Neutrophil (primary cell): ENCODE data around the gene CCDC54.

Experiments used
- H3K27ac ChIP-seq: fragments of 200-600 bp; sonication (generic); 2 replicates; pipeline ENCODE4 v1.5.1; 2016; ENCODE audit warnings: mild to moderate bottlenecking, moderate library complexity
- H3K27me3 ChIP-seq: fragments of 200-600 bp; sonication (generic); 2 replicates; pipeline ENCODE4 v1.6.0; 2016; ENCODE audit warnings: mild to moderate bottlenecking
- H3K36me3 ChIP-seq: fragments of 200-600 bp; sonication (generic); 2 replicates; pipeline ENCODE4 v1.5.1; 2017
- H3K4me1 ChIP-seq, 2 experiments: fragments of 200-600 bp in 1 of 2; sonication (generic) in 1 of 2; 1 replicate in 1 of 2; 2 replicates in 1 of 2; pipeline versions ENCODE4 v1.5.1 to v1.6.1; 2013 to 2016; ENCODE audit warnings: low read depth in 1 of 2, low read length in 1 of 2, mild to moderate bottlenecking in 1 of 2, moderate library complexity in 1 of 2; ENCODE audit not compliant: control insufficient read depth in 1 of 2, insufficient read depth in 1 of 2
- H3K4me3 ChIP-seq, 2 experiments: fragments of 200-600 bp in 1 of 2; sonication (generic) in 1 of 2; 1 replicate in 1 of 2; 2 replicates in 1 of 2; pipeline ENCODE4 v1.5.1; 2013 to 2016; ENCODE audit warnings: low read depth in 1 of 2, low read length in 1 of 2, mild to moderate bottlenecking in 1 of 2, moderate library complexity in 1 of 2
- H3K9me3 ChIP-seq: fragments of 200-600 bp; sonication (generic); 2 replicates; pipeline ENCODE4 v1.5.1; 2016
- TF ChIP-seq, protein P1 (sequence below): fragments of 200-600 bp; sonication (generic); IDR thresholded peaks from 2 replicates; pipeline ENCODE4 v1.5.1; 2016; ENCODE audit warnings: antibody characterized with exemption

Gene CCDC54

GRCh38 chr3:107346564-107346963, 30.7 kb upstream of the CCDC54 start:
- H3K36me3 ChIP-seq, result no peaks in the 10 kb centered on the region
- H3K4me1 ChIP-seq, result no peaks in the 10 kb centered on the region
- H3K4me3 ChIP-seq, result no peak overlapping the region
- no peaks in the 10 kb centered on the region for H3K9me3 ChIP-seq
- H3K27ac ChIP-seq, result no peak overlapping the region
- TF ChIP-seq, protein P1, sequence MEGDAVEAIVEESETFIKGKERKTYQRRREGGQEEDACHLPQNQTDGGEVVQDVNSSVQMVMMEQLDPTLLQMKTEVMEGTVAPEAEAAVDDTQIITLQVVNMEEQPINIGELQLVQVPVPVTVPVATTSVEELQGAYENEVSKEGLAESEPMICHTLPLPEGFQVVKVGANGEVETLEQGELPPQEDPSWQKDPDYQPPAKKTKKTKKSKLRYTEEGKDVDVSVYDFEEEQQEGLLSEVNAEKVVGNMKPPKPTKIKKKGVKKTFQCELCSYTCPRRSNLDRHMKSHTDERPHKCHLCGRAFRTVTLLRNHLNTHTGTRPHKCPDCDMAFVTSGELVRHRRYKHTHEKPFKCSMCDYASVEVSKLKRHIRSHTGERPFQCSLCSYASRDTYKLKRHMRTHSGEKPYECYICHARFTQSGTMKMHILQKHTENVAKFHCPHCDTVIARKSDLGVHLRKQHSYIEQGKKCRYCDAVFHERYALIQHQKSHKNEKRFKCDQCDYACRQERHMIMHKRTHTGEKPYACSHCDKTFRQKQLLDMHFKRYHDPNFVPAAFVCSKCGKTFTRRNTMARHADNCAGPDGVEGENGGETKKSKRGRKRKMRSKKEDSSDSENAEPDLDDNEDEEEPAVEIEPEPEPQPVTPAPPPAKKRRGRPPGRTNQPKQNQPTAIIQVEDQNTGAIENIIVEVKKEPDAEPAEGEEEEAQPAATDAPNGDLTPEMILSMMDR, result no peak
- H3K27me3 ChIP-seq, result no peaks in the 10 kb centered on the region

GRCh38 chr3:107347751-107348150, 29.5 kb upstream of the CCDC54 start:
- Histone ChIP-seq H3K27ac (no peak overlapping the region), H3K27me3 (no peaks in the 10 kb centered on the region), H3K4me1 (no peaks in the 10 kb centered on the region), H3K9me3 (no peaks in the 10 kb centered on the region), H3K4me3 (no peak overlapping the region), H3K36me3 (no peaks in the 10 kb centered on the region)
- TF ChIP-seq, protein P1, result no peak

DNA sequence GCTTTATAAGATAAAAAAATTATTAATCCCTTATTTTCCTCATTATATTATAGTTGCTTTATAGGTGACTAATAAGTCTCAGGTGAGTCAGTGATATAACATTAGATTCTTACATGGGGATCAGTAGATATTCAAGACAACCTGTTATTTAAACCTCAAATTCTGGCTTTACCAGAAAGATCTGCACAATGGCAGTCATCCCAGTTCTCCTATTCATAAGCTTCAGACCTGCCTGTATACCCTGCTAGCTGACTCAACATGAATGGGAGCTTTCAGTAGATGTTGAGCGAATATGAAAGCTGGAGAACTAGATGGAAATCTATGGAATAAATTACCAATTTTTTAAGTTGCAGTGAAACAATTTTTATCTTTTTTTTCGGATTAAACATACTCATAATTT, 20.5 kb upstream of the CCDC54 start:
- no peak overlapping the region for H3K27ac ChIP-seq
- H3K36me3 ChIP-seq, result no peaks in the 10 kb centered on the region
- no peak overlapping the region for H3K4me3 ChIP-seq
- H3K27me3 ChIP-seq, result no peaks in the 10 kb centered on the region
- TF ChIP-seq, protein P1, result no peak
- no peaks in the 10 kb centered on the region for H3K4me1 ChIP-seq
- no peaks in the 10 kb centered on the region for H3K9me3 ChIP-seq

- Histone ChIP-seq H3K4me3 (no peak overlapping the region), H3K27ac (no peak overlapping the region), H3K9me3 (no peaks in the 10 kb centered on the region), H3K4me1 (no peaks in the 10 kb centered on the region), H3K27me3 (no peaks in the 10 kb centered on the region), H3K36me3 (no peaks in the 10 kb centered on the region)
- TF ChIP-seq, protein P1, result no peak
These were observed 15.6 kb upstream of the CCDC54 start for GRCh38 chr3:107361633-107362032.

- H3K36me3 ChIP-seq, result no peaks in the 10 kb centered on the region
- no peaks in the 10 kb centered on the region for H3K9me3 ChIP-seq
- H3K27me3 ChIP-seq, result no peaks in the 10 kb centered on the region
- TF ChIP-seq, protein P1, result no peak
- peaks cover 0 to 11% of the 10 kb centered on the region in 2 experiments for H3K4me1 ChIP-seq
- no peak overlapping the region for H3K4me3 ChIP-seq
- H3K27ac ChIP-seq, result no peak overlapping the region
These were observed 12.2 kb upstream of the CCDC54 start for GRCh38 chr3:107365051-107365450.

- Histone ChIP-seq H3K9me3 (no peaks in the 10 kb centered on the region), H3K27me3 (no peaks in the 10 kb centered on the region), H3K36me3 (no peaks in the 10 kb centered on the region), H3K4me1 (peaks cover 0 to 11% of the 10 kb centered on the region in 2 experiments), H3K4me3 (no peak overlapping the region), H3K27ac (no peak overlapping the region)
- TF ChIP-seq, protein P1, result no peak
These were observed 10.5 kb upstream of the CCDC54 start for GRCh38 chr3:107366766-107367165.
